ENCODE results near the gene BCAR3. TPM values are rescaled to one million over a fixed set of nuclear protein-coding genes. Genes with fewer than 3 reads are reported as not detected.

BCAR3 gene
- 54.0 and 59.5 TPM in 2 replicates for total RNA-seq

- intact Hi-C loops (cut with micrococcal nuclease) = loop anchor here (1.0 to 10.0 kb wide), 10 partner anchors 23 to 733 kb away; partner anchors contain the start of genes ABCD3 and DR1
- TF ChIP-seq, protein P1, sequence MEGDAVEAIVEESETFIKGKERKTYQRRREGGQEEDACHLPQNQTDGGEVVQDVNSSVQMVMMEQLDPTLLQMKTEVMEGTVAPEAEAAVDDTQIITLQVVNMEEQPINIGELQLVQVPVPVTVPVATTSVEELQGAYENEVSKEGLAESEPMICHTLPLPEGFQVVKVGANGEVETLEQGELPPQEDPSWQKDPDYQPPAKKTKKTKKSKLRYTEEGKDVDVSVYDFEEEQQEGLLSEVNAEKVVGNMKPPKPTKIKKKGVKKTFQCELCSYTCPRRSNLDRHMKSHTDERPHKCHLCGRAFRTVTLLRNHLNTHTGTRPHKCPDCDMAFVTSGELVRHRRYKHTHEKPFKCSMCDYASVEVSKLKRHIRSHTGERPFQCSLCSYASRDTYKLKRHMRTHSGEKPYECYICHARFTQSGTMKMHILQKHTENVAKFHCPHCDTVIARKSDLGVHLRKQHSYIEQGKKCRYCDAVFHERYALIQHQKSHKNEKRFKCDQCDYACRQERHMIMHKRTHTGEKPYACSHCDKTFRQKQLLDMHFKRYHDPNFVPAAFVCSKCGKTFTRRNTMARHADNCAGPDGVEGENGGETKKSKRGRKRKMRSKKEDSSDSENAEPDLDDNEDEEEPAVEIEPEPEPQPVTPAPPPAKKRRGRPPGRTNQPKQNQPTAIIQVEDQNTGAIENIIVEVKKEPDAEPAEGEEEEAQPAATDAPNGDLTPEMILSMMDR (IDR thresholded peaks at IDR 0.05) = no peak
- Mint-ChIP-seq H3K27me3 (no peaks in the 10 kb centered on the region), H3K9me3 (no peaks in the 10 kb centered on the region), H3K36me3 (ENCODE audit: low read depth) (peaks cover 33% of the 10 kb centered on the region), H3K27ac (peak within 1 kb of the TSS; percentile 94), H3K4me1 (peaks cover 77% of the 10 kb centered on the region), H3K4me3 (peak within 1 kb of the TSS; percentile 99)
- CTCF ChIA-PET = interaction anchor here (0.7 to 6.6 kb wide), 16 partner anchors 9 to 163 kb away, joined by 3 to 49 read pairs (median 4); no protein-coding TSS in a partner anchor
- POLR2A ChIA-PET = interaction anchor here (0.8 to 3.7 kb wide), 22 partner anchors 9 to 165 kb away, joined by 3 to 34 read pairs (median 4); no protein-coding TSS in a partner anchor
- ATAC-seq (ENCODE audit: low read depth) (peak; percentile 74), DNase-seq (peak; percentile 78)
Measured at GRCh38 chr1:93681101-93681988, at the start of gene BCAR3. BCAR3 (minus strand) TSS chr1:93681837; CDS start chr1:93674930, 6,907 bp downstream.

GRCh38 chr1:93730621-93731020 lies 49.0 kb upstream of the BCAR3 start:
- H3K36me3 Mint-ChIP-seq (ENCODE audit: low read depth) = no peaks in the 10 kb centered on the region
- H3K27ac Mint-ChIP-seq = no peak overlapping the region
- POLR2A ChIA-PET = no interaction called here
- DNase-seq (no peak), ATAC-seq (ENCODE audit: low read depth) (no peak)
- TF ChIP-seq, protein P1 (IDR thresholded peaks at IDR 0.05) = no peak
- intact Hi-C loops (cut with micrococcal nuclease) = no loop called here
- H3K4me1 Mint-ChIP-seq = peaks cover 19% of the 10 kb centered on the region
- no peaks in the 10 kb centered on the region for H3K27me3 Mint-ChIP-seq
- CTCF ChIA-PET = interaction anchor here (0.8 kb wide), 1 partner anchor 83 kb away, joined by 3 read pairs; no protein-coding TSS in a partner anchor
- H3K9me3 Mint-ChIP-seq = no peaks in the 10 kb centered on the region
- no peak overlapping the region for H3K4me3 Mint-ChIP-seq

GRCh38 chr1:93729906-93730305 lies 48.3 kb upstream of the BCAR3 start:
- ATAC-seq (ENCODE audit: low read depth) (no peak), DNase-seq (no peak)
- Mint-ChIP-seq H3K9me3 (no peaks in the 10 kb centered on the region), H3K4me3 (no peak overlapping the region), H3K36me3 (ENCODE audit: low read depth) (no peaks in the 10 kb centered on the region), H3K27ac (peak overlapping the region; percentile 3), H3K27me3 (no peaks in the 10 kb centered on the region), H3K4me1 (peaks cover 19% of the 10 kb centered on the region)
- CTCF ChIA-PET = no interaction called here
- intact Hi-C loops (cut with micrococcal nuclease) = no loop called here
- TF ChIP-seq, protein P1 (IDR thresholded peaks at IDR 0.05) = no peak
- POLR2A ChIA-PET = no interaction called here

DNA sequence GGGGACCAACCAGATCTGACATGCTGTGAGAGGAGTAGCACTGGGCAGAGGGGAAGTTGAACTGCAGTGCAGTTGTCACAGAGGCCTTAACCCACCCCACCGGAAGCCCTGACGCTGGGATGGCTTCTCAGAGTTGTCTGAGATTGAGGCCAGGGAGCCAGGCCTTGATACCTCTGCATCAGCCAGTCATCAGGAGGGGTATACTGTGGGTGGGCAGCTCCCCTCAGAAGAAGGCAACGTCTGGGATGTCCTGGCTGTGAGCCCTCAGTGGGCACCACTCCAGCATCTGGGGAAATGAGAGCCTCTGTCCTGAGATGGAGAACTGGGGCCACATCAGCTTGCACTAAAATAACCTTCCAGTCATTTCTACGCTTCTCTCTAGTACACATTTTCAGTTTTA lies 47.9 kb upstream of the BCAR3 start:
- peak overlapping the region; percentile 3 for H3K27ac Mint-ChIP-seq
- intact Hi-C loops (cut with micrococcal nuclease) = no loop called here

More for the DNA sequence above, 47.9 kb upstream of the BCAR3 start:
- Mint-ChIP-seq H3K9me3 (no peaks in the 10 kb centered on the region), H3K27me3 (no peaks in the 10 kb centered on the region), H3K4me3 (no peak overlapping the region), H3K36me3 (ENCODE audit: low read depth) (no peaks in the 10 kb centered on the region), H3K4me1 (peaks cover 19% of the 10 kb centered on the region)
- CTCF ChIA-PET = no interaction called here
- TF ChIP-seq, protein P1 (IDR thresholded peaks at IDR 0.05) = no peak
- ATAC-seq (ENCODE audit: low read depth) (peak; percentile 50), DNase-seq (no peak)
- POLR2A ChIA-PET = no interaction called here

Measured in activated B cell treated with CpG ODN at 0.5 μM for 24 hours (primary cell).